ENCODE data around the gene PDE6H.

DNA sequence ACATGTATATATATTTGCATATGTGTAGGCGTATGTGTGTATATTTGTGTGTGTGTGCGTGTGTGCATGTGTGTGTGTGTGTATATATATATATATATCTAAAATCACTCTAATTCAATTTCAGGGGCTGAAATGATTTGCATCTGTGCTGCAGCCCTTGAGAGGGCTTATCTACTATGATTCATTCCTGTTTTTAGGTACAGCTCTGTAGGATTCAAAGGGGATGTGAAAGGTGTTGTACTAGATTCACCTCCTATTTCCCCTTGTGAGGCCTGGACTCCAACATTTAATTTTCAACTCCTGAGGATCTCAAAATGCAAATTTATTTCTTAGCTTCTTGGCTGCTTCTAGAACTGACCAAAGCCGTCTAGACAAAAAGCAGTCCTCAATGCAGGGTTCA, 45.6 kb upstream of the PDE6H start:
- TF ChIP-seq CTCF (IDR thresholded peaks at IDR 0.05; ENCODE audit: low read depth, low read length, poor library complexity, severe bottlenecking) (no peak), EZH2phosphoT487 (IDR thresholded peaks at IDR 0.05; ENCODE audit: borderline replicate concordance, low read length) (no peak)

Data from DOHH2 (cell line).